ENCODE data around the gene ATP5MC2.
"Not testable (repeated sequence)": the region's sequence is repeated elsewhere in the genome, so short reads cannot be mapped to it uniquely, and the experiment has no call there.

Gene ATP5MC2

DNA sequence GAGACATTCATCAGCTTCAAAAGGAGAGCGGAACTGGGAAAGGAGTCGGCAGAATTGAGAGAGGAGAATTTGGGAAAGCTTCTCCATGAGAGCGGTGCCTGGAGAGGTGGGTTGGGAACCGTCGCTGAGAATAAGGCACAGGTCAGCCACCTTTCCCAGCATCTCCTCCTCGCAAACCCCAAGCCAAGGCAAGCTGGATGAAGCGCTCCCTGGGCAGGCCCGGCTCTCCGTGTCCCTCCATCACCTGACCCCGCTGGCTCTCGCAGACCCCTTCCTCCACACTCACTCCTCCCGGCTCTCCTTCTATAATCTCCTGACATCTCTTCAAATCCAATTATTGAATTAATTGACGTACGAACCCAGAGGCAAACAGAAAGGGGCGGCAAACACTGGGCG lies 18.9 kb upstream of the ATP5MC2 start:
- DNase-seq (ENCODE audit: low read depth) = no peak

- no peak for DNase-seq (ENCODE audit: low read depth)
Measured at GRCh38 chr12:53688134-53688533, 12.3 kb upstream of the ATP5MC2 start.

GRCh38 chr12:53686436-53686835 lies 10.6 kb upstream of the ATP5MC2 start:
- DNase-seq (ENCODE audit: low read depth) = no peak

GRCh38 chr12:53684654-53685220 lies 8.9 kb upstream of the ATP5MC2 start:
- no peak for DNase-seq (ENCODE audit: low read depth)

DNA sequence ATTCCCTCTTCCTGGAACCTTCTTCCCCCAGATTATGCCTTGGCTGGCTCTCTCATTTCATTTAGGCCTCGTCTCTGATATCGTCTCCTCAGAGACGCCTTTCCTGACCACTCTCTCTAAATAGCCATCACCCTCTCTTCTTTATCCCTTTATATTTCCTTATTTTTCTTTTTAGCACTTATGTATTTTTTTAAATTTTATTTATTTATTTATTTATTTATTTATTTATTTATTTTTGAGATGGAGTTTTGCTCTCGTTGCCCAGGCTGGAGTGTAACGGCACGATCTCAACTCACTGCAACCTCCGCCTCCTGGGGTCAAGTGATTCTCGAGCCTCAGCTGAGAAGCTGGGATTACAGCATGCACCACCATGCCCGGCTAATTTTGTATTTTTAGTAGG lies 8.1 kb upstream of the ATP5MC2 start:
- DNase-seq (ENCODE audit: low read depth) = no peak

- no peak for DNase-seq (ENCODE audit: low read depth)
Measured at GRCh38 chr12:53683494-53683893, 7.6 kb upstream of the ATP5MC2 start.

GRCh38 chr12:53680061-53680460 lies 4.2 kb upstream of the ATP5MC2 start:
- not testable (repeated sequence) for DNase-seq (ENCODE audit: low read depth)

GRCh38 chr12:53677800-53678148 lies 1.9 kb upstream of the ATP5MC2 start:
- no peak for DNase-seq (ENCODE audit: low read depth)

- DNase-seq (ENCODE audit: low read depth) = no peak
Measured at GRCh38 chr12:53677016-53677799, 1.3 kb upstream of the ATP5MC2 start.

GRCh38 chr12:53676656-53677015 lies 753 bp upstream of the ATP5MC2 start:
- peak; percentile 12 for DNase-seq (ENCODE audit: low read depth)

DNA sequence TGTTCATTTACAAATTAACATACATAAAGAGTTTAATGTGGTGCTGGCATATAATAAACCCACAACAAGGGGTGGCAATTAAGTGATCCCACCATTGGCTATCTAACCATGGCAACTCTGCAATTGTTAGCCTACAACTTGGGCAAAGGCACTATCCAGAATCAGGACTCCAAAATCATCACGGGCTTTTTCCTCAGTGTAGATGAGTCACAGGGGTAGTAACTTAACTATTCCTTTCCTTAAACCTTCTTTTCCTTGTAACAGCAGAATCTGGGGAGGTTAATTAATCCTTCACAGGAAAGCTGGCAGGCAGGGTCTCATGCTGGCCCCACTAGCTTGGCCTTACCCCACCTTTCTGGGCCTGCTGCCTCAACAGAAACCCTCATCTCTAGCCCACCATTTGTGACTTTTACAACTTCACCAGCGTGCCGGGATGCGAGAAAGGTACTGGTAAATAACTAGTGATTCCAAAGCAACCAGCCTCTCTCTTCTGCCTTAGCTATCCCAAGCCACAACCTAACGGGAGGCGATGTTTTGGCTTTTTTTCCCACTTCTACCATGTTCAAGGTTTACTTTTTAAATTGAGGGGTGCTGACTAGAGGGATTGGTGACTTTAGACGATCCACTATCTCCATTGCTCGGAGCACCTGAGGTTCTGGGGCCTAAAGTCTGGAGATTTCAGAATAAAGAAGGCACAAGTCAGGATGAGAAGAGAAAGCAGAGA lies 744 bp downstream of the ATP5MC2 start:
- DNase-seq (ENCODE audit: low read depth) = no peak

DNA sequence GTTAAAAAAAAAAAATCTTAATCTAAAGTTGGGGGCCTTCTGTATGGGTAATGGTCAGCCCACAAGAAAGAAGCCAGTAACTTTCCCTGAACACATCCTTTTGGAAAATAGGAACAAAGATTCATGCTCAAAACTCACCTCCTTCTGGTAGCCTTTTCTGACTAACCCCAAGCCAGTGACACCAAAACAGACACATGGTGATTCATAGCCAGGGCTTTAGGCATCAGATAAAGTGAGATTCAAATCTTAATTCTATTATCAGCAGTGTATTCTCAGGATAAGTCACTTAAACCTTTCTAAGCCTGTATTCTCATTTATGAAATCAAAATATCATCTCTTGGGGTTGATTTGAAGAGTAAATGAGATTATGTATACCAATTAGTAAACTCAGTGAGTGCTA lies 4.9 kb downstream of the ATP5MC2 start:
- no peak for DNase-seq (ENCODE audit: low read depth)

GRCh38 chr12:53670308-53670707 lies 5.6 kb downstream of the ATP5MC2 start:
- no peak for DNase-seq (ENCODE audit: low read depth)

- DNase-seq (ENCODE audit: low read depth) = no peak
Measured at GRCh38 chr12:53667080-53667479, 8.8 kb downstream of the ATP5MC2 start.

DNA sequence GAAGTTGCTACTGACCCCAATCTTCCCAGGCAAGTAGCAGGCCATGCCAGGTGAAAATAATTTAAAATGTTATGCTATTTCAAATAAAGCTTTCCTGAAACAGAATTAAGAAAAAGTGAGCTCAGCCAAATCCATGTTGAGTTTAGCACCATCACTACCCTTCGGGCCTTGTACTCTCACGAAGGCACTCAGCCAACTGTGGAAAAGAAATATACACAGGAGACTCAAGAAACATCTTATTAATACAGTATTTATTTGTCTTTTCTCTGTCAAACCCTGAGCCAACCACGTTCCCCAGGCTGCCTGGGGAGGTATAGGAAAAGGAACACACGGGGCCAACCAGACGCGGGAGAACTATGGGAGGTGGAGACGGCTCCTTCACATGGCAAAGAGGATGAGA lies 10.9 kb downstream of the ATP5MC2 start:
- DNase-seq (ENCODE audit: low read depth) = no peak

DNA sequence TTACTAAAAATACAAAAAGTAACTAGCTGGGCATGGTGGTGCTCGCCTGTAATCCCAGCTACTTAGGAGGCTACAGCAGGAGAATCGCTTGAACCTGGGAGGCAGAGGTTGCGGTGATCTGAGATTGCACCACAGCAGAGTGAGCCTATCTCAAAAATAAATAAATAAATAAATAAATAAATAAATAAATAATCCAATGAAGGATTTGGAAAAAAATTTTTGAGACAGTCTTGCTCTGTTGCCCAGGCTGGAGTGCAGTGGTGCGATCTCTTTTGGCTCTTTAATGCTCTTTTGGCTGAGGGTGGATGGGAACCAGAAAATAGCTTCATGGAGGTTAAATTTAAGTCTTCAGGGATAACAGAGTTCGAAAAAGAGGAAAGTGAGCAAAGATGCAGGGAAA lies 11.7 kb downstream of the ATP5MC2 start:
- DNase-seq (ENCODE audit: low read depth) = no peak

DNA sequence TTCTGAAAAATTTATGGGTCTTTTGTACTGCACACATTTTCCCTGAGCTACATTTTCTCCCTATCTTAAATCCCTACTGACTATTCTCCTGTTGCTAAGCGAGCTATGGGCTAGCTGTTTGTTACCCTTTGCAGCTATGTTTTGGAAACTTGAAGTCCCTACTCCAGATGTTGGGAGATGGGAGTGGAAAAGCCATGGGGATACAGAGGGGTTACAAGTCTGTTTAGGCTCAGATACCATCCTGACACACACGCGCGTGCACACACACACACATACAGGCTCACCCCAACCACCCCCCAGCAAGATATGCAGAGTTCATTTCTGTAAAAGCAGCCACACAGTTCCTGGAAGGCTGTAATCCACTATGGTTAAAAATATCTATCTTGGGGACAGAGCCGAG lies 15.8 kb downstream of the ATP5MC2 start:
- DNase-seq (ENCODE audit: low read depth) = no peak

DNA sequence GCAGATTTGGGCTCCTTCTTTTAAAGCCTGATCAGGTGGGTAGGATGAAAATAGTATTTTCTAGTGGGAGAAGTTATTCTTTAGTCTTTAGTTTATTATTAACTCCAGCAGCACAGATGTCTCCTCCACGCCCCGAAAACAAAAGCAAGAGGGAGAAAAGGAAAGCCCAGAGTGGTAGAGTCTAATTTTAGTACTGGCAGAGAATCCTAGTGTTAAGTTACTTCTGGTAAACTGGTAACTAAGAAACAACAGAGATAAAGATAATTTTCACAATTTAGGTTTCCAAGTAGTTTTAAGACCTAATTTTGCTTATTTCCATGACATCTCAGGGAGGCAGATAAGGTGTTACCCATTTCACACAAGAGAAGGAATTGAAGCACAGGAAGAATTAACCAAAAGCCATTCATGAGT lies 16.3 kb downstream of the ATP5MC2 start:
- DNase-seq (ENCODE audit: low read depth) = no peak

GRCh38 chr12:53659011-53659551 lies 16.8 kb downstream of the ATP5MC2 start:
- no peak for DNase-seq (ENCODE audit: low read depth)

DNA sequence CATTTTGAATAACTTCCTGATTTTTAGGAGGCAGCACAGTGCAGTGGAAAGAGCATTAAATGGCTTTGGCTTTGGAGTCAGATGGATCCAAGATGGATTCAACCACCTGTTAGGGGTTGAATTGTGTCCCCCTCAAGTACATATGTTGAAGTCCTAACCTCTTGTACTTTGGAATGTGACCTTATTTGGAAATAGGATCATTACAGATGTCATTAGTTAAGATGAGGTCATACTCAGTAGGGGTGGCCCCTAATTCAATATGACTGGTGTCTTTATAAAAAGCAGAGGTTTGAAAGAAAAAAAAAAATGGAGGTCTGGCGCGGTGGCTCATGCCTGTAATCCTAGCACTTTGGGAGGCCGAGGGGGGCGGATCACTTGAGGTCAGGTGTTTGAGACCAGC lies 18.8 kb downstream of the ATP5MC2 start:
- DNase-seq (ENCODE audit: low read depth) = no peak

DNA sequence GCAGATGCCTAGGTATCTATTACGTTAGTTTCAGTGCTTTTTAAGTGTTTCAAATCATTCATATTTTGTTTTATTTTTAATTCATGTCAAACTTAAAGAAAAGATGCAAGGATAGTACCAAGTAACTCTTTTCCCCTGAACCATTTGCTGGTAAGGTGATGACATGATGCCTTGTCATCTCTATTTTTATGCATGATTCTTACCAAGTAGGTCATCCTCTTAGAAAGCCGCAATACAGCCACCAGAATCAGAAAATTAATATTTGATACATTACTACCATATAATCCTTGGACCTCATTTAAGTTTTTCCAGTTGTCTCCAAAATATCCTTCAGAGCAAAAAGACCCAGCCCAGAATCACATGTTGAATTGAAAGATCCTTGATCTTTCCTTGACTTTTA lies 22.3 kb downstream of the ATP5MC2 start:
- no peak for DNase-seq (ENCODE audit: low read depth)

- no peak for DNase-seq (ENCODE audit: low read depth)
Measured at GRCh38 chr12:53652366-53652765, 23.5 kb downstream of the ATP5MC2 start.

- no peak for DNase-seq (ENCODE audit: low read depth)
Measured at GRCh38 chr12:53651737-53652136, 24.1 kb downstream of the ATP5MC2 start.

Measured in stimulated activated CD8-positive, alpha-beta memory T cell treated with anti-CD3 and anti-CD28 coated beads, Interleukin-15, amount 100 ng/mL, for 24 hours (primary cell).